ENCODE data around the gene RAB3GAP1.

Gene RAB3GAP1

DNA sequence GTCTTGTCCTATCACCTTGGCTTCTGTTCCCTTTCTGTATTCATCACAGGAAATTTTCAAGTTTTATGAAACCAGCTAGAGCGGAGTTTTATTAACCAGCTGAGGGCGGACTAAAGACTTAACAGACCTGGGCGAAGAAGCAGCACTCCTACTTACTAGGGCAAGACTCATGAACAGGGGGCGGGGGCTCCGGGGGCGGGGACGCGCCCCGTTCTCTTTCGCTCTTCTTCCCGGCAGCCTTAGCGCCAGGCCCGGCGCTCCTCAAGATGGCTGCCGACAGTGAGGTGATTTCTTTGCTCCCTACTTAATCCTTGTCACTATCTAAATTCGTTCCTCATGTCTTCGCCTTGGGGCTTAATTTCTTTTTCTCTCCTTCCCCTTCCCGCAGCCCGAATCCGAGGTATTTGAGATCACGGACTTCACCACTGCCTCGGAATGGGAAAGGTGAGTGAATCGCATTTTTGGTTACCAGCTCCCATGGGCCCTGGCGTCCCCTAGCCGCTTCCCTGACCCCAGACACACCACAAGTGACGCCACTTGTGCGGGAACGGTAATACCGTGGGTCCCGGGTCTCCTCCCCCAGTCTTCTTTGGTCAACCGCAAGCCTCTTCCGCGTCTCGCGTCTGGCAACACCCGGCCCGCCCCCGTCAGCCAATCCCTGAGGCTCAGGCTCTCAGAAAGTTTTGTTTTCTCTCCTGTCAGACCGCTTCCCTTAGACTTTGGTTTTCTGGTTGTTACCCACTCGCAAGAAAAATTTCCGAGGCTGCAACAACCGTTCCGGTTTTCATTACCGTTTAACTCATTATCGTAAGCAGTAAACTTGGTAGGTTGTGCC is at the start of gene RAB3GAP1:
RAB3GAP1 (plus strand) TSS at position 251 of the 835 bp plus-strand sequence; CDS start at position 267, 16 bp downstream.
- no peak for TF ChIP-seq ESRRG (CRISPR knock-in tag; IDR thresholded peaks at IDR 0.05)
- TF ChIP-seq, protein P1, sequence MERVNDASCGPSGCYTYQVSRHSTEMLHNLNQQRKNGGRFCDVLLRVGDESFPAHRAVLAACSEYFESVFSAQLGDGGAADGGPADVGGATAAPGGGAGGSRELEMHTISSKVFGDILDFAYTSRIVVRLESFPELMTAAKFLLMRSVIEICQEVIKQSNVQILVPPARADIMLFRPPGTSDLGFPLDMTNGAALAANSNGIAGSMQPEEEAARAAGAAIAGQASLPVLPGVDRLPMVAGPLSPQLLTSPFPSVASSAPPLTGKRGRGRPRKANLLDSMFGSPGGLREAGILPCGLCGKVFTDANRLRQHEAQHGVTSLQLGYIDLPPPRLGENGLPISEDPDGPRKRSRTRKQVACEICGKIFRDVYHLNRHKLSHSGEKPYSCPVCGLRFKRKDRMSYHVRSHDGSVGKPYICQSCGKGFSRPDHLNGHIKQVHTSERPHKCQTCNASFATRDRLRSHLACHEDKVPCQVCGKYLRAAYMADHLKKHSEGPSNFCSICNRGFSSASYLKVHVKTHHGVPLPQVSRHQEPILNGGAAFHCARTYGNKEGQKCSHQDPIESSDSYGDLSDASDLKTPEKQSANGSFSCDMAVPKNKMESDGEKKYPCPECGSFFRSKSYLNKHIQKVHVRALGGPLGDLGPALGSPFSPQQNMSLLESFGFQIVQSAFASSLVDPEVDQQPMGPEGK (CRISPR knock-in tag; IDR thresholded peaks at IDR 0.05; ENCODE audit: borderline replicate concordance), result 0 out of 2 replicates have a peak, but pooled peaks have one; percentile 27
- ATAC-seq, result peak; percentile 96

- no peak for ATAC-seq
- TF ChIP-seq ZFP3 (CRISPR knock-in tag; IDR thresholded peaks at IDR 0.05), result no peak
- TF ChIP-seq TSHZ2 (CRISPR knock-in tag; IDR thresholded peaks at IDR 0.05), result no peak
- TF ChIP-seq CREB5 (CRISPR knock-in tag; IDR thresholded peaks at IDR 0.05; ENCODE audit: low read depth), result no peak
- TF ChIP-seq, protein P2, sequence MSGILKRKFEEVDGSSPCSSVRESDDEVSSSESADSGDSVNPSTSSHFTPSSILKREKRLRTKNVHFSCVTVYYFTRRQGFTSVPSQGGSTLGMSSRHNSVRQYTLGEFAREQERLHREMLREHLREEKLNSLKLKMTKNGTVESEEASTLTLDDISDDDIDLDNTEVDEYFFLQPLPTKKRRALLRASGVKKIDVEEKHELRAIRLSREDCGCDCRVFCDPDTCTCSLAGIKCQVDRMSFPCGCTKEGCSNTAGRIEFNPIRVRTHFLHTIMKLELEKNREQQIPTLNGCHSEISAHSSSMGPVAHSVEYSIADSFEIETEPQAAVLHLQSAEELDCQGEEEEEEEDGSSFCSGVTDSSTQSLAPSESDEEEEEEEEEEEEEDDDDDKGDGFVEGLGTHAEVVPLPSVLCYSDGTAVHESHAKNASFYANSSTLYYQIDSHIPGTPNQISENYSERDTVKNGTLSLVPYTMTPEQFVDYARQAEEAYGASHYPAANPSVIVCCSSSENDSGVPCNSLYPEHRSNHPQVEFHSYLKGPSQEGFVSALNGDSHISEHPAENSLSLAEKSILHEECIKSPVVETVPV (CRISPR knock-in tag; IDR thresholded peaks at IDR 0.05), result no peak
- TF ChIP-seq PPARA (CRISPR knock-in tag; IDR thresholded peaks at IDR 0.05; ENCODE audit: borderline replicate concordance), result no peak
- no peak for TF ChIP-seq CSDC2 (CRISPR knock-in tag; IDR thresholded peaks at IDR 0.05)
- no peak for TF ChIP-seq RARB (CRISPR knock-in tag; IDR thresholded peaks at IDR 0.05)
- no peak for TF ChIP-seq ARNTL (CRISPR knock-in tag; IDR thresholded peaks at IDR 0.05; ENCODE audit: borderline replicate concordance, low read depth)
- TF ChIP-seq GLIS3 (CRISPR knock-in tag; IDR thresholded peaks at IDR 0.05), result no peak
- TF ChIP-seq POU6F1 (CRISPR knock-in tag; IDR thresholded peaks at IDR 0.05; ENCODE audit: borderline replicate concordance, low read depth), result no peak
- TF ChIP-seq TOX (CRISPR knock-in tag; IDR thresholded peaks at IDR 0.05; ENCODE audit: borderline replicate concordance), result no peak
- no peak for TF ChIP-seq TCF4 (CRISPR knock-in tag; IDR thresholded peaks at IDR 0.05; ENCODE audit: borderline replicate concordance)
- TF ChIP-seq OSR1 (CRISPR knock-in tag; IDR thresholded peaks at IDR 0.05), result no peak
- no peak for TF ChIP-seq ISL1 (CRISPR knock-in tag; IDR thresholded peaks at IDR 0.05)
- no peak for TF ChIP-seq ZNF565 (CRISPR knock-in tag; conservative IDR thresholded peaks at IDR 0.05; ENCODE audit: low read depth)
- TF ChIP-seq ZFP30 (CRISPR knock-in tag; IDR thresholded peaks at IDR 0.05), result no peak
- no peak for TF ChIP-seq BACH2 (CRISPR knock-in tag; IDR thresholded peaks at IDR 0.05; ENCODE audit: borderline replicate concordance)
- TF ChIP-seq ZNF8 (CRISPR knock-in tag; IDR thresholded peaks at IDR 0.05), result no peak
- no peak for TF ChIP-seq SNAI2 (CRISPR knock-in tag; IDR thresholded peaks at IDR 0.05)
- no peak for TF ChIP-seq ZC3H10 (CRISPR knock-in tag; IDR thresholded peaks at IDR 0.05)
Observed at GRCh38 chr2:135002836-135003235, 49.3 kb upstream of the RAB3GAP1 start.
